HepG2 (cell line): ENCODE results near the gene ATXN2. TPM values are rescaled to one million over a fixed set of nuclear protein-coding genes. Genes with fewer than 3 reads are reported as not detected.

Source experiments
- ATAC-seq: fragments of 200-7000 bp; cut with Tn5 transposase; 3 replicates; pipeline ENCODE4 v1.9.1; 2020; ENCODE audit warnings: mild to moderate bottlenecking, moderate library complexity
- BruUV-seq: library from RNA; stranded (reverse); fragments of 400-500 nt; replicated peaks from 2 replicates; lab custom pipeline; 2021; lab: Mats Ljungman, UMichigan
- CTCF ChIA-PET: fragments of 300-600 bp; formaldehyde crosslinking; extraction: SDS; loops from one replicate; lab custom pipeline; 2021; ENCODE audit warnings: low total read pairs, inconsistent platforms, low intra/inter-chr PET ratio; lab: Yijun Ruan, JAX
- POLR2A ChIA-PET: fragments of 350-600 bp; sonication (Branson Sonifier 250); formaldehyde crosslinking; loops from one replicate; lab custom pipeline; 2020; ENCODE audit warnings: antibody characterized with exemption, inconsistent platforms; lab: Yijun Ruan, JAX
- DNase-seq: peaks from one replicate; pipeline ENCODE4 v3.0.0-alpha.2; 2015; ENCODE audit warnings: low spot score
- FAIRE-seq: peaks from 3 replicates; lab custom pipeline; 2011; peaks lifted over from hg19 to GRCh38; lab: Jason Lieb, UNC
- H2AFZ ChIP-seq: one replicate; pipeline ENCODE4 v1.6.1; 2011; ENCODE audit warnings: low read length, inconsistent platforms
- H3K27ac ChIP-seq: fragments of 300-600 bp; 3 replicates; pipeline ENCODE4 v1.8.0; 2011; ENCODE audit warnings: mixed run types, mild to moderate bottlenecking, mixed read lengths, low read length, inconsistent platforms; ENCODE audit not compliant: insufficient read depth; ENCODE audit errors: extremely low read length
- H3K27me3 ChIP-seq, 2 experiments: fragments of 200-600 bp in 1 of 2; 2 replicates in 1 of 2; 3 replicates in 1 of 2; pipeline versions ENCODE4 v1.6.0 to v1.8.0; 2011; ENCODE audit warnings: low read length in 2 of 2, mild to moderate bottlenecking in 2 of 2, moderate library complexity in 2 of 2, inconsistent platforms in 1 of 2; ENCODE audit not compliant: insufficient read depth in 2 of 2, control insufficient read depth in 1 of 2
- H3K36me3 ChIP-seq, 2 experiments: fragments of 200-600 bp in 1 of 2; replicated peaks in 1 of 2; 2 replicates in 1 of 2; 3 replicates in 1 of 2; pipeline versions ENCODE4 v1.5.1 to v1.8.0; 2011; ENCODE audit warnings: low read length in 2 of 2, inconsistent platforms in 1 of 2; ENCODE audit not compliant: insufficient read depth in 2 of 2, control insufficient read depth in 1 of 2
- H3K4me1 ChIP-seq: 2 replicates; pipeline ENCODE4 v1.5.1; 2012; ENCODE audit warnings: low read length, inconsistent platforms; ENCODE audit not compliant: insufficient read depth
- H3K4me2 ChIP-seq: 2 replicates; pipeline ENCODE4 v1.6.0; 2011; ENCODE audit warnings: low read depth, low read length, inconsistent platforms
- H3K4me3 ChIP-seq, 3 experiments: fragments of 200-600 bp in 1 of 3; sonication (generic), shearing (Covaris generic) in 1 of 3; replicated peaks in 1 of 3; 2 replicates each; pipeline ENCODE4 v1.5.1; 2011 to 2016; ENCODE audit warnings: low read length in 3 of 3, inconsistent platforms in 2 of 3, low read depth in 2 of 3, mild to moderate bottlenecking in 2 of 3, control low read depth in 1 of 3, mixed read lengths in 1 of 3; ENCODE audit not compliant: insufficient read depth in 1 of 3
- H3K79me2 ChIP-seq: one replicate; pipeline ENCODE4 v1.6.1; 2011; ENCODE audit warnings: low read length, inconsistent platforms; ENCODE audit not compliant: insufficient read depth
- H3K9ac ChIP-seq: 2 replicates; pipeline ENCODE4 v1.6.0; 2011; ENCODE audit warnings: mild to moderate bottlenecking, low read depth, low read length, inconsistent platforms; ENCODE audit not compliant: insufficient read depth
- H3K9me3 ChIP-seq: 2 replicates; pipeline ENCODE4 v1.5.1; 2012; ENCODE audit warnings: mild to moderate bottlenecking, low read length
- H4K20me1 ChIP-seq: 2 replicates; pipeline ENCODE4 v1.6.0; 2011; ENCODE audit warnings: inconsistent platforms, mild to moderate bottlenecking, low read length, moderate library complexity; ENCODE audit not compliant: insufficient read depth
- CAMTA2 ChIP-seq: sonication (generic); formaldehyde crosslinking; IDR thresholded peaks from 2 replicates; pipeline ENCODE4 v1.4.0; 2020; ENCODE audit warnings: mild to moderate bottlenecking, missing genetic modification reagents, borderline replicate concordance
- ERF ChIP-seq: IDR thresholded peaks from 2 replicates; pipeline ENCODE4 v1.6.1; 2018; ENCODE audit warnings: missing biosample characterization, missing genetic modification reagents
- KDM1A ChIP-seq: IDR thresholded peaks from 2 replicates; pipeline ENCODE4 v1.6.1; 2016; ENCODE audit warnings: missing compliant biosample characterization
- MLLT10 ChIP-seq: sonication (generic); formaldehyde crosslinking; IDR thresholded peaks from 2 replicates; pipeline ENCODE4 v1.4.0; 2020; ENCODE audit warnings: missing genetic modification reagents
- MTF1 ChIP-seq: sonication (generic); formaldehyde crosslinking; IDR thresholded peaks from 2 replicates; pipeline ENCODE4 v1.5.0; 2020; ENCODE audit warnings: missing genetic modification reagents
- SRSF4 ChIP-seq: fragments of 200-400 bp; formaldehyde crosslinking; IDR thresholded peaks from one replicate; pipeline ENCODE4 v1.6.1; 2018; ENCODE audit warnings: mild to moderate bottlenecking, low read depth, low read length, moderate library complexity; ENCODE audit not compliant: poor library complexity, severe bottlenecking
- TBX3 ChIP-seq: fragments of 450-650 bp; IDR thresholded peaks from 2 replicates; pipeline ENCODE4 v1.6.1; 2017; ENCODE audit warnings: antibody characterized with exemption, mild to moderate bottlenecking, inconsistent platforms, borderline replicate concordance
- YEATS4 ChIP-seq: sonication (generic); formaldehyde crosslinking; IDR thresholded peaks from 2 replicates; pipeline ENCODE4 v1.4.0; 2020; ENCODE audit warnings: missing genetic modification reagents, borderline replicate concordance
- ZC3H13 ChIP-seq: sonication (generic); formaldehyde crosslinking; IDR thresholded peaks from 2 replicates; pipeline ENCODE4 v1.8.1; 2023; ENCODE audit warnings: mild to moderate bottlenecking, missing genetic modification reagents, moderate library complexity
- ZNF615 ChIP-seq: sonication (generic); formaldehyde crosslinking; IDR thresholded peaks from 2 replicates; pipeline ENCODE4 v1.5.0; 2020; ENCODE audit warnings: mild to moderate bottlenecking, missing genetic modification reagents, borderline replicate concordance
- ZNF891 ChIP-seq: sonication (generic); formaldehyde crosslinking; IDR thresholded peaks from 2 replicates; pipeline ENCODE4 v1.5.0; 2020; ENCODE audit warnings: mild to moderate bottlenecking, missing genetic modification reagents
- WGBS: methylation state at CpG from one replicate; pipeline ENCODE4 v1.1.6; 2017; ENCODE audit warnings: low lambda C conversion rate; 5-methylcytosine and 5-hydroxymethylcytosine counted together
- in situ Hi-C: cut with HindIII; loops from 2 replicates; pipeline ENCODE4 v1.10.0; 2017; ENCODE audit warnings: low pct_unique_long_range_greater_than_20kb; ENCODE audit not compliant: extremely low pct_ligation_motif_present
- intact Hi-C: fragments of 100-400 bp; cut with micrococcal nuclease; formaldehyde crosslinking; loops from one replicate; pipeline ENCODE4 v1.10.0; 2022; ENCODE audit not compliant: unreplicated experiment
- polyA plus RNA-seq, 8 experiments: library from polyadenylated mRNA; depleted of rRNA in 3 of 8; stranded (reverse) in 7 of 8; unstranded in 1 of 8; fragments of >200 nt; fragmentation: Illumina TruSeq in 4 of 8; extraction: Trizol in 4 of 8; gene quantifications; 2 replicates each; pipeline versions ENCODE4 v1.2.1 to v1.2.3, GENCODE V29; 2011 to 2016; ENCODE audit warnings: low read depth in 4 of 8, missing spikeins in 1 of 8, mixed read lengths in 1 of 8; ENCODE audit not compliant: insufficient read depth in 1 of 8
- total RNA-seq, 5 experiments: library from RNA; depleted of rRNA; stranded (reverse); fragments of >200 nt; fragmentation: Illumina TruSeq; extraction: Trizol; gene quantifications; 2 replicates each; pipeline ENCODE4 v1.2.3, GENCODE V29; 2016; ENCODE audit warnings: low read depth in 1 of 5

Gene ATXN2
- total and polyA plus RNA-seq, 2 of the 13 experiments (the other 11 are each of a cell fraction or from before 2014, with no cell fraction given), result 18.1 to 27.1 TPM

- WGBS, result 95% methylated on average over 2 of the region's 2 CpGs
- no peak overlapping the region for H2AFZ ChIP-seq
- CTCF ChIA-PET, result no interaction called here
- no peak overlapping the region for H3K4me2 ChIP-seq
- no peaks in the 10 kb centered on the region for H3K79me2 ChIP-seq
- H3K4me1 ChIP-seq, result peaks cover 15% of the 10 kb centered on the region
- H3K4me3 ChIP-seq, result no peak overlapping the region
- H3K9me3 ChIP-seq, result no peaks in the 10 kb centered on the region
- no peak overlapping the region for H3K9ac ChIP-seq
- in situ Hi-C loops, result no loop called here
- POLR2A ChIA-PET, result no interaction called here
- H3K36me3 ChIP-seq, result peaks cover 22 to 71% of the 10 kb centered on the region in 2 experiments
- FAIRE-seq (no peak), DNase-seq (no peak), ATAC-seq (no peak)
- intact Hi-C loops, result no loop called here
- H3K27me3 ChIP-seq, result no peaks in the 10 kb centered on the region
- no peak overlapping the region for H3K27ac ChIP-seq
- BruUV-seq, result no TSS peak
- TF ChIP-seq ZNF615 (no peak), YEATS4 (CRISPR knock-in tag) (no peak), ZNF891 (CRISPR knock-in tag) (no peak), CAMTA2 (CRISPR knock-in tag) (no peak)
- TF ChIP-seq, all 625 proteins: peak for 0
- peaks cover 11% of the 10 kb centered on the region; the same call in 1 of the 2 replicates for H4K20me1 ChIP-seq
Observed at GRCh38 chr12:111471236-111471635, 127.9 kb downstream of the ATXN2 start.

GRCh38 chr12:111469401-111469800, 129.7 kb downstream of the ATXN2 start:
- H3K79me2 ChIP-seq, result no peaks in the 10 kb centered on the region
- H3K9ac ChIP-seq, result no peak overlapping the region
- H3K4me2 ChIP-seq, result no peak overlapping the region
- peaks cover 11% of the 10 kb centered on the region; the same call in 1 of the 2 replicates for H4K20me1 ChIP-seq
- ChIA-PET CTCF (no interaction called here), POLR2A (no interaction called here)
- peaks cover 20 to 68% of the 10 kb centered on the region in 2 experiments for H3K36me3 ChIP-seq
- intact Hi-C loops, result no loop called here
- 91% methylated on average over 2 of the region's 2 CpGs for WGBS
- in situ Hi-C loops, result no loop called here
- BruUV-seq, result no TSS peak
- ATAC-seq, result no peak
- H3K4me1 ChIP-seq, result peaks cover 15% of the 10 kb centered on the region
- H3K9me3 ChIP-seq, result no peaks in the 10 kb centered on the region
- no peaks in the 10 kb centered on the region for H3K27me3 ChIP-seq
- H3K4me3 ChIP-seq, result no peak overlapping the region
- DNase-seq, result no peak
- no peak overlapping the region for H3K27ac ChIP-seq
- H2AFZ ChIP-seq, result no peak overlapping the region
- TF ChIP-seq TBX3 (no peak), MTF1 (no peak), ZC3H13 (CRISPR knock-in tag) (no peak), MLLT10 (CRISPR knock-in tag) (no peak), KDM1A (CRISPR knock-in tag) (no peak), ERF (CRISPR knock-in tag) (no peak), SRSF4 (no peak)
- no peak for FAIRE-seq
